HT1080 (cell line): ENCODE data around the gene TIGD7. TPM values are rescaled to one million over a fixed set of nuclear protein-coding genes. Genes with fewer than 3 reads are reported as not detected.

Source experiments
- total RNA-seq: library from RNA; depleted of rRNA; stranded (reverse); fragments of >200 nt; shearing (Covaris generic); gene quantifications from 2 replicates; pipeline ENCODE4 v1.2.3, GENCODE V29; 2014; rRNA removed

Gene TIGD7
- total RNA-seq, 1 experiment from 2014 or later, result 2.8 TPM

Other genes with a start within 250 kb of the TIGD7 start
- gene IL32, start 239.8 kb downstream of the TIGD7 start, total RNA-seq, result 1.6 and 2.5 TPM in 2 replicates
- not detected in 2 replicates for gene ZSCAN10, start 206.1 kb downstream of the TIGD7 start, total RNA-seq
- gene ZNF205, start 192.8 kb downstream of the TIGD7 start, total RNA-seq, result 15.3 and 16.6 TPM in 2 replicates
- gene ZNF213, start 170.4 kb downstream of the TIGD7 start, total RNA-seq, result 3.8 and 4.6 TPM in 2 replicates
- gene OR1F1, start 117.2 kb downstream of the TIGD7 start, total RNA-seq, result not detected in 2 replicates
- 12.5 and 13.2 TPM in 2 replicates for gene ZNF200, start 70.3 kb downstream of the TIGD7 start, total RNA-seq
- 0.03 TPM in 1 of 2 replicates, not detected in the other for gene MEFV, start 48.8 kb downstream of the TIGD7 start, total RNA-seq
- 38.8 and 39.1 TPM in 2 replicates for gene ZNF263, start 21.9 kb downstream of the TIGD7 start, total RNA-seq
- gene ZNF75A, start 67 bp upstream of the TIGD7 start, total RNA-seq, result 12.2 and 16.9 TPM in 2 replicates
- not detected in 2 replicates for gene OR2C1, start 50.5 kb upstream of the TIGD7 start, total RNA-seq
- 13.5 and 15.3 TPM in 2 replicates for gene ZSCAN32, start 95.6 kb upstream of the TIGD7 start, total RNA-seq
- gene ZNF174, start 95.8 kb upstream of the TIGD7 start, total RNA-seq, result 9.7 and 15.1 TPM in 2 replicates
- gene ZNF597, start 138.1 kb upstream of the TIGD7 start, total RNA-seq, result 1.4 and 2.1 TPM in 2 replicates
- 11.9 and 23.5 TPM in 2 replicates for gene NAA60, start 138.2 kb upstream of the TIGD7 start, total RNA-seq
- gene C16orf90, start 190.1 kb upstream of the TIGD7 start, total RNA-seq, result not detected in 2 replicates
- 8.7 and 14.2 TPM in 2 replicates for gene CLUAP1, start 195.6 kb upstream of the TIGD7 start, total RNA-seq